SW 1271 (cell line): ENCODE results near the gene CA4.
"Not testable (repeated sequence)": the region's sequence is repeated elsewhere in the genome, so short reads cannot be mapped to it uniquely, and the experiment has no call there.

Experiments used
- DNase-seq, 2 experiments: peaks; one replicate each; lab custom pipeline; 2025; lab: John Stamatoyannopoulos, UW

Gene CA4

DNA sequence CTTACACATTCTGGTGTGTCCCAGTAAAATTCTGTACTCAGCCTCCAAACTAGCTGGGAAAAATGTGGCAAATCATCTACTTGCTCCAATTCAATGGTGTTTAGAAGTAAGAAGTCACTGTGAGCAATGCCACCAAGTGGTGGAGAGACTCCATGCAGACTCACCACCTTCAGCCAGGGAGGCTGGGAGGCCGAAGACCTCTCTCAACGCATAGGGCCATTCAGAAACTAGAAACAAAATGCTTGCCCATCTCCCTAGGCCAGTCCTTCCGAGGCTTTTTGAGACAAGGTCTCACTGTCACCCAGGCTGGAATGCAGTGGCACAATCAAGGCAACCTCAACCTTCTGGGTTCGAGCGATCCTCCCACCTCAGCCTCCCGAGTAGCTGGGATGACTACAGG lies 25.0 kb downstream of the CA4 start:
- not testable (repeated sequence) for DNase-seq

DNA sequence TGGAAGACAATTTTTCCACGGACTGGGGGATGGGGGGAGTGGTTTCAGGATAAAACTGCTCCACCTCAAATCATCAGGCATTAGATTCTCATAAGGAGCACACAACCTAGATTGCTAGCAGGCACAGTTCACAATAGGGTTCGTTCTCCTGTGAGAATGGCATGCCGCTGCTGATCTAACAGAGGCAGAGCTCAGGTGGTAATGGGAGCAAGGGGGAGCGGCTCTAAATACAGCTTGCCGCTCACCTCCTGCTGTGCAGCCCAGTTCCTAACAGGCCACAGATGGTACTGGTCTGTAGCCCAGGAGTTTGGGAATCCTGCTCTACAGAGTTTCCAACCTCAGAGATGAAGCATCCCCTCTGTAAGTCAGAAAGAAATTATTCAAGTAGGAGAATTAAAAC lies 27.0 kb downstream of the CA4 start:
- not testable (repeated sequence) for DNase-seq

DNA sequence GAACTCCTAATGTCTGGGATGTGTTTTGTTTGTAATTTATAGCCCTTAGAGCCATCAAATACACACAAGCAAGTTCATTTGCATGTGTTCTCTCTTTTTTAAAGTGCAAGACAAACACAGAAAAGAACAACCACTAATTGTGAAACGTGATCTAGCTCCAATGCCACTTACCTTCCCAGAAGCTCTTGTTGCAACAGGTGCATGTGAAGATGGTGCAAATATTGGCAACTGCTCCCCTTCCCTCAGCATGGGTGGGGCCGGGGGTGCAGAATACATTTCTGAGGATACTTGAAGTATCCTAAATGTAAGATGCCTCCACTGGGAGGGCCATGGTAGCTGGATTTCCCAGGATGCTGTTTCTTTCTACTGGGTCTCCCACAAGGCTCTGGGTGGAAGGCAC lies 28.4 kb downstream of the CA4 start:
- not testable (repeated sequence) for DNase-seq

DNA sequence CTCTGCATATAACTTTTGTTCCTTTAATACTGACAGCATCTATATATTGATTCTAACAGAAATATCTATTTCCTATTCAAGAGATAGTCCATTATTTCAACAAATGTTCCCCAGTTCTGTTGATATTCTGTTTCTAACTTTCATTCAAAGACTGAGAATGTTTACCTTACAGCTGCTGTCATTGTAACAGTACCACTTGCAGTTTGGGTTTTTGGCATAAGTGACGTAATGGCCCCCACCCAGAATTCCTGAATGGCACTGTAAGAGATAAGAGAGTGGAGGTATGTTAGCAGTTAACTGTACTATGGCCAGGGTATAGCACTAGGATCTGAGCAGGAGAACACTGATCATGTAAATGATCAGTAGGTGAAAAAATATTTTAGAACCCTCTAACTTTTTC lies 30.6 kb downstream of the CA4 start:
- DNase-seq = not testable (repeated sequence)

DNA sequence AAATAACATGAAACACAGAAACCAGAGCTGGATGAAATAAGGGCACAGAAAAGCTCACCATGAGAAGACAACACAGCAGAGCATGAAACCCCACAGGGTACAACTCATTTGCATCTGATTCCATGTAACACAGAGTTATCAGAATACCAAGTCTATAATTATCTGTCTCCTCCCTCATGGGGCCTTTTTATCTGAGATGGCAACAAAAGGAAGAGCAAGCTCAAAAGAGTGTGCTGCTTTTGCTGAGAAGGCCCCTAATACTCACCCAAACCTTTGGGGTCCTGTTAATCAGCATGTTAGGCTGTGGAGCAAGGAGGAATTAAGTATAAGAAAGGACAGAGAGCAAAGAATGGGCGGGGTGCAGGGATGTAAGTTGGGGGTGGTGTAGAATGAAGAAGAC lies 36.6 kb downstream of the CA4 start:
- DNase-seq = not testable (repeated sequence)

DNA sequence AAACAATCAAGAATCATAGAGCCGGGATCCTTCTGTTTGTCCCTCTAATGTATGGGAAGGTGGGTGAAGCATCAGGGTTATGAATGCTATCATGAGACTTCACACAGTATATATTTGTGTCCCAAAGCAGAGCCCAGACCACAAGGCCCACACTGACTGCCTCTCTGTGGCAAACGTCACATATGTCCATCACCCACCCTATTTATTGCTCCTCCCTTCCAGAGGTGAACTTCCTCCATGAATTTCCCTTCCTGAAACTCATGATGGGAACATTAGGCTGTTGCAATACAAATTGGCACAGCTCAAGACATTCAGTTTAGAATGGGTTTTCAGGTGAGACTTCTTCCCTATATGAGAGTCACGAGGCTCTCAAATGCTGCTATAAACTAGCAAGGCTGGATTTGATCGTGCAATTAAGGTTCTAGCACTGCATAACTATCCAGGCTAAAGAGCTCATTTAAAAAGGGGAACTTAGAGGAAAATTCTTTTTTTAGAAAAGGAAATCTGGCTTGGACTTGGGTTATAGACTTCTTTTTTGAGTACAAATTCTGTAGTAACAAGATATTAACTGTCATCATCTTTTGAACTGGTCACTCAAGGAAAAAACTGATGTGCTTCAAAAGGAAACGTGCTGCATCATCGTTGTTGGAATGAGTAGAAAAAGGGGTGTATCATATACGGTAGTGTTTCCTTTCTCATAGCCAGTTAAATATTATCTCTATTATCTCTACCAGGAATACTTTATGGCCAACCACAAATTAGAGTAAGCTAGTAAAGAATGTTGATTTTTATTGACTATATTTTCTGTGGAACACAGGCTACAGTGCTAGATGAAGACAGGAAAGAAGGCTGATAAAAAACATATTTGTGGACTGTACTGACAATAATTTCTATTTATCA lies 37.3 kb downstream of the CA4 start:
- DNase-seq = not testable (repeated sequence)

DNA sequence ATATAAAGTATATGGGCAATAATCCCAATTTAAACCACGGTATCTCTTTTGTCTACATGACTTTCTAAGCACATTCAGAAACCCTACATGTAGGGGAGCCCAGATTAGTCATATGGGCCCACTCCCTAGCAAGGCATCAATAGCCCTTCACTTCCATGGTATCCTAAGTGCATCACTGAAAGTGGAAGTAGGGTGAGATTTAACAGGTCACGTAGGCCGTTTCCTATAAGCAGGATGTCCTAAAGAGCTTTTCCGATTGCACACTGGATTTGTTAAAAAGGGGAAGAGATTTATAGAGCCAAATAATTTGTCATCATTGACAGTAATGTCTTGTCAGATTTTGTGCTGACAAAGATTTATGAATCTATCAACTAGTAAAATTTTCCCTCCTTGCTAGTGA lies 39.0 kb downstream of the CA4 start:
- DNase-seq = no peak

DNA sequence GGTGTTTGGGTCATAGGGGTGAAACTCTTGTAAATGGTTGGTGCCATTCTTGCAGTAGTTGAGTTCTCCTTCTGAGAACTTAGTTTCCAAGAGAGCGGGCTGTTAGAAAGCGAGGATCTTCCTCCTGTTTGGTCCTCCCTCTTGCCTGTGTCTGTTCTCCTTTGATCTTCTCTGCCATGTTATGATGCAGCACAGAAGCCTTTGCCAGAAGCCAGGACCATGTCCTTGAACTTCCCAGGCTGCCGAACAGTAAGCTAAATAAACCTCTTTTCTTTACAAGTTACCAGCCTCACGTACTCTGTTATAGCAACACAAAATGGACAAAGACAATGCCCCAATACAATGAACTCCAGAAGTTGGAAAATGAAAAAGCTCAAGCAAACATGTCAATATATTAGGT lies 40.3 kb downstream of the CA4 start:
- not testable (repeated sequence) for DNase-seq

DNA sequence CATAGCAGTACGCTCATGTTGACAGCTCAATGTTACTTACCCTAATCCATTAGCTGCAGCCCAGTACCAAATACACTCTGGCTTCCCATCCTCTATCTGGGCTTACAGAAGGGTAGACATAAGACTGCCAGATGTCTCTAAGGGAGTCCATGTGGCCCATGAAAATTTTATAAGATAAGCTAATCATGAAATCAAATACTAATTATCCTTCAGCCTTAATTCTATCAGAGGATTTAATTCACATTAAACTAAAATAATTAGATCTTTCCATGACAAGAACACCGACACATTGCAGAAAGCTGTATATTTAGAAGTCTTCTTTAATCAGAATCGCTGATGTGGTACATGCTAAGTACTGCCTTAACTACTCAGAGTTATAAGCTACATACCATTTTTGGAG lies 43.3 kb downstream of the CA4 start:
- not testable (repeated sequence) for DNase-seq

DNA sequence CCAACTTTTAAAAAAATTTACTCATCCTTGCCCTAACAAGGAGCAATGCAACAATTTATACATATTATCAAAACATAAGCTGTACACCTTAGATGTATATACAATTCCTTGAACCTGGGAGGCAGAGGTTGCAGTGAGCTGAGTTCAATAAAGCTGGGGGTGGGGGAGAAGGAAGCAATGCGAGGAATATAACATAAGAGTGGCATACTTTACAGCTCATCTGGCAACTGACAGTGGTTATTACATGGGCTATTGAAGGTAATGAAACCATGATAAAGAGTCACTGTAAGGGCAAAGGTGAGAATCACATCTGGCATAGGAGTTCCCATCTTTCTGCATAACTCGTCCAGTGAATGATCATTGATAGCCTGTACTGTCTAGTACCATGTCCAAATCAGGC lies 43.7 kb downstream of the CA4 start:
- no peak for DNase-seq

DNA sequence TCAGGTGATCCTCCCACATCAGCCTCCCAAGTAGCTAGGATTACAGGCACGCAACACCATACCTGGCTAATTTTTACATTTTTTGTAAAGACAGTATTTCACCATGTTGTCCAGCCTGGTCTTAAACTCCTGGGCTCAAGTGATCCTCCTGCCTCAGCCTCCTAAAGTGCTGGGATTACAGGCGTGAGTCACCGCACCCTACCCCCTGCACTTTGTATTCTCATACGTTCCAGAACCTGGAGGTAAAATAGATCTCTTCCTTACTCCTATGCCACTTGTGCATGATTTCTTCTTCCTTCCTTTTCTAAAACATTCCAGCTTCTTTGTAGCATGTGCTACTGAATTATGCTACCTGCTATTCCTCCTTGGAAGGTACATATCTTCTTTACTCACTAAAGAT lies 44.4 kb downstream of the CA4 start:
- not testable (repeated sequence) for DNase-seq

DNA sequence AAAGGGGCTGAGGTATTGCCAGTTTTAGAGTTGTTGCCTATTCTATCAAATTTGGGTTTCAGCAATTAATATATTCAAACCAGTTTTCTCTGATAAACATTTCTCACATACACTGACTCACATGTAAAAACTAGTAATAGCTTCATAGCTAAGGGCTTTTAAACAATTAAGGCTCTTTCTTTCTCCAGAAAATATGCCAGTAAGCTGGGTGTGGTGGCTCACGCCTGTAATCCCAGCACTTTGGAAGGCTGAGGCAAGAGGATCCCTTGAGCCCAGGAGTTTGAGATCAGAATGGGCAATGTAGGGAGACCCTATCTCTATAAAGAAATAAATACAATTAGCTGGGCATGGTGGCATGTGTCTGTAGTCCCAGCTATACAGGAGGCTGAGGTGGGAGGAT lies 48.9 kb downstream of the CA4 start:
- DNase-seq = not testable (repeated sequence)

DNA sequence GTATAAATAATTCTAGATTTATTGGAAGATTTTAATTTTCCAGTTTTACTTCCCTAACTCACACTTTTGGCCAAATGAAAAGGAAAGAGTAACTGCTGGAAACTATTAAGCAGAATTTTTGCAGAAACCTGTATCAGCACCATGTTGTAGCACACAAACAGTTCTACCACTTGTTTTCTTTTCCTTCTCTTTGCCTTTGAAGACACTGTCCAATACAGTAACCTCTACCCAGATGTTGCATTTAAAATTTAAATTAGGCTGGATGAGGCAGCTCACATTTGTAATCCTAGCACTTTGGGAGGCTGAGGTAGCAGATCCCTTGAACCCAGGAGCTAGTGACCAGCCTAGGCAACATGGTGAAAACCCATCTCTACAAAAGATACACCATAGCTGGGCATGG lies 56.0 kb downstream of the CA4 start:
- DNase-seq = not testable (repeated sequence)

DNA sequence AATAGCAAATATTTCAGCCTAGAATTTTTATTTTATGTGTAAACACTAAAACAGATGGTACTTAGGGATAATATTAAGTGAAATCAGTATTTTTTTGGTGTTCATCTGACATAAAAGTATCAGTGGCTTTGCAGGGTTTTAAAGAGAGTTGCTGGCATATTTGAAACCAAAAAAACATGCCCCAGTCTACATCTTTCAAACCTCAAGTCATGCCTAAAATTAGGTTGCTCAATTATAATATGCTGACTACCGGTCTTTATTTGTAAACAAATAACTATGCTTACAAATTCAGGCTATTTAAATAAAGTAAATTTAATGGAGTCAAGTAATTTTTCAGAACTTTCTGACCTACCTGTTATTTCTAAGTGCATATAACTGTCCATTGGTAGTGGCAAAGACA lies 58.5 kb downstream of the CA4 start:
- DNase-seq = not testable (repeated sequence)
